Medulla oblongata (tissue), 1 donor: ENCODE results near the gene PDGFD.

Experiments used
- DNase-seq: peaks from one replicate; pipeline ENCODE4 v3.0.0-alpha.2; 2015; ENCODE audit errors: extremely low spot score

The PDGFD gene

GRCh38 chr11:104093426-104094280, 70.3 kb downstream of the PDGFD start:
- no peak for DNase-seq

DNA sequence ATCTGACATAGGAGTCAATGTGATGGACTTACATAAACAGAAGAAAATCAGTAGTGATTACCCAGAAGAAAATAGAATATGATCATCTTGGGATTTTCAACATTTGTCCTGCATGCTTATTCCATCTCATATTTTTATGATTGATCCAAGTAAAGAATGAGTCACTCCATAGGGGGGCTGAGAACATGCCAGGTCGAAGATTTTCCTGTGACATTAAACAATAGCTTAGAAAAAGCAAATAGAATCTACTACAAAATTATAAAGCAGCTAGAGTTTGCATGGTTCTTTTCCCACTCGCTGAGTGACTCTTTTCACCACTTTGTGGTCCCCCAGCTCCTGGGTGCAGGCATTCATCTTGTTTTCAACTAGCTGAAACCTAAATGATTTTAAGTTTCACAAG, 71.2 kb downstream of the PDGFD start:
- DNase-seq, result no peak

DNA sequence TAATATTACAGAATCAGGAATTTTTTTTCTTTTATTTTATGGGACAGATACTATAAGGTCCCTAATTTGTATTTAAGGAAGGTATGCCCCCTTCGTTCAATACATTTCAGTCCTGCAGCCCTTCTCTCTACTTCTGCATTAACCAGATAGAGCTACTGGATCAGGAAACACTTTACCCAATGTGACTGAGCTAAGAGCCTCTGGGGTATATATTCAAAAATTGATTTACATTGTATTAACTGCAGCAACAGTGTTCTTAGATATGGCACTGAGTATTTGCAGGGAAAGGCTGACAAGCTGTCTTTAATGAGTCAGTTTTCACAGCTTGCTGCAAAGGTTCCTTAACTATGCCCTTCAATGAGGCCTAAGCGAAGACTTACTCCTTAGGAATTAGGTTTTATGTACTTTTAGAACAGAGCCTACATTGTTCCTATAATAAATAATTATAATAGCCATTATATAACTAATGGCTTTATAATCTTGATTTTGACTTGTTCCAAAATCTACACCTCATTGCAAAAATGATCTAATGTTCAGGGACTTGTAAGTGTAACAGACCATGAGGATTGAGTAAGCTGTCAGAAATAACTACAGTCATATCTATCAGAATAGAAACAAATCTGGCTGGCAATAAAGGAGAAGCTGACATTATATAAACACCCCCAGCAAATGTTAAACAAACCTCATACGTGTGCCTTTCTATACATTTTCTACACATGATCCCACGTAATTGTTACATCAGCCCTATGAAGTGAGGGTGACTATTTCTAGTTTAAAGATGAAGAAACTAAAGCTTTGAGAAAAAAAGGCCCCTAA, 72.5 kb downstream of the PDGFD start:
- DNase-seq, result no peak

DNA sequence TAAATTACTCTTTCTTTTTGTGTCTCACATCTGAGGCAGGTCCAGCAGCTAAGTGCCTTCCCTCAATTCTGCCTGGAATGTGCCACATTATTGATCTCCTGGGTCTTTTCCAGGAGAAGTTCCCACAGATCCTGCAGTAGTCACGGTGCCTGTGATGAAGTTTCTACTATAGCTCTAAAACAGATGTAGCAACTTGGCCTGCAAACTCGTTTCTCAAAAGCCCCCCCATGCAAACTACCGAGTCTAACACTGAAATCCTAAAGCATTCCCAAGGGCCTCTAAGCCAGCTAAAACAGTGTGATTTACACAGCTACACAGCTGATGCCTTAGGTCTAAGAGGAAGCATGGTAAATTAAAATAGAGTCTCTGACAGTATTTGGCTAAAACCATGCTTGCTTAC, 73.2 kb downstream of the PDGFD start:
- DNase-seq, result no peak

DNA sequence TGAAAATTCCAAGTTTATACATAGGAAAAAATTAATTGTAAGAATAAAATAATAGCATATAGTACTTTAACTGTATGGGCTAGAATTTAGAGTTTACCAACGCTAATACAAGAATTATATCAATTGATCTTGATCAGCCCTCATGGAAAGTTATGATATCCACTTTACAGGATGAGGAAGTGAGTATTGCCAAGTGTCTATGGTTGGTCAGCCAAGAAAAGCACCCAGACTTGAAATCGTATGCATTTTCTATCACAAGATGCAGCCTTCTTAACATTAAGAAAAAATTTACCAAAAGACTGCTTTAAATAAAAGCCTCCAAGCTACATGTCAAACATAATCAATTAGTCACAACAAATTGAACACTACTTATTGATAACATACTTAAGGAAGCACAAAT, 74.5 kb downstream of the PDGFD start:
- no peak for DNase-seq

DNA sequence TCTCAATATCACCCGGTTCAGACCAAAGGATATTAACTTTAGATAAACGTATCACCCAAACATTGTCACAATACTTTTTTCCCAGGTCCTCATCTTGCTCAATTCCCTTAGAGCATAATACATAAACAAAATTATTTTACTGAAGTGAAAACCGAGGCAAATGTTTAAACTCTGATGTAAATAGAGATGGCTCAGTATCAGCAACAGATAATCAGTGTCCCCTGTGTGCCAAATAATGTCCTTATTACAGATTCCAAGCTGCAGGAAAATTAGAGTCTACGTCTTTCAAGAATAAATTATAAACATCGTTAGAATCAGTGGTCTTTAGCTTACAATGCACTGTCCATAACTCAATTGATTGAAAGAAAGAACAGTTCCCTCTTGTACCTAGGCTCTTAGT, 77.3 kb downstream of the PDGFD start:
- no peak for DNase-seq

GRCh38 chr11:104078995-104079394, 85.0 kb downstream of the PDGFD start:
- DNase-seq, result no peak

GRCh38 chr11:104078245-104078644, 85.7 kb downstream of the PDGFD start:
- DNase-seq, result no peak

DNA sequence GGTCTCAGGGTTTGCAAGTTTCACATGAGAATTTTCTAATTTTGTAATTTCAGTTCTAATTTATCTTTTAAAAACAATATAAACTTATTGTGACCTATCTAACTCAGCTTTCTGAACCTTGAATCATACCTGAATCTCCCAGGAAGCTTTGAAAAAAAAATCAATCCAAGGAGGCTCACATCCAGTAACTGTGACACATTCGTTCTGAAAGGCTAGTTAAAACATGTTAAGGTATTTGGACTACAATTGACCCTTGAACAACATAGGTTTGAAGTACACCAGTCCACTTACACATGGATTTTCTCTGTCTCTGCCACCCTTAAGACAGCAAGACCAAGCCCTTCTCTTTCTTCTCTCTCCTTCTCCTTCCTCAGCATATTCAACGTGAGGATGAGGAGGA, 87.5 kb downstream of the PDGFD start:
- DNase-seq, result no peak

GRCh38 chr11:104075706-104076105, 88.2 kb downstream of the PDGFD start:
- no peak for DNase-seq

GRCh38 chr11:104075091-104075490, 88.9 kb downstream of the PDGFD start:
- DNase-seq, result no peak

- DNase-seq, result peak; percentile 40
Measured at GRCh38 chr11:104073950-104074705, 89.8 kb downstream of the PDGFD start.

- no peak for DNase-seq
Measured at GRCh38 chr11:104067534-104067933, 96.4 kb downstream of the PDGFD start.

DNA sequence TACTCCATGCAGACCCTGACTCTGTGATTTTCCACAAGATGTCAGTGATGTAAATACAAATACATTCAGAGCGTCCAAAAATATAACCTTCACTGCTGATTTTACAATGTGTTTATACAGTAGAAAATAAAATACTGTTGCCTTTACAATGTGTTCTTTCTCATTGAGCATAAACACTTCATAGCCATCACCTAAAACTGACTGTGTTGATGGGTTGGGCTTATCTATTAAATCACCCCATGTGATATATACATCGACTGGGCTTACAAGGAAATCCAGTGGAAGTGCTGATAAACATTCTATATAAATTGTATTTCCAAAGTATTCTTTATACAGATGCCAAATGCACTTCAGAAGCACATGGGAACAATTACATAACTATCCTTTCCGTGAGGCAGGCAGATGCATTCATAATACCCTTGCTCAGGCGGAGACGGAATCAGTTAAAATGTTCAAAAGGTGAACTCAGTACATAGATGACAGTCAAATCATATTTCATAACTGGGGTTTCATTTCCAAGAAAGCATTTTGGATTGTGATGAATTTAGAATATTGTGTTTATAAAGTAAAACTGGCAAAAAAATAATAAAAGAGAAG, 99.8 kb downstream of the PDGFD start:
- no peak for DNase-seq

DNA sequence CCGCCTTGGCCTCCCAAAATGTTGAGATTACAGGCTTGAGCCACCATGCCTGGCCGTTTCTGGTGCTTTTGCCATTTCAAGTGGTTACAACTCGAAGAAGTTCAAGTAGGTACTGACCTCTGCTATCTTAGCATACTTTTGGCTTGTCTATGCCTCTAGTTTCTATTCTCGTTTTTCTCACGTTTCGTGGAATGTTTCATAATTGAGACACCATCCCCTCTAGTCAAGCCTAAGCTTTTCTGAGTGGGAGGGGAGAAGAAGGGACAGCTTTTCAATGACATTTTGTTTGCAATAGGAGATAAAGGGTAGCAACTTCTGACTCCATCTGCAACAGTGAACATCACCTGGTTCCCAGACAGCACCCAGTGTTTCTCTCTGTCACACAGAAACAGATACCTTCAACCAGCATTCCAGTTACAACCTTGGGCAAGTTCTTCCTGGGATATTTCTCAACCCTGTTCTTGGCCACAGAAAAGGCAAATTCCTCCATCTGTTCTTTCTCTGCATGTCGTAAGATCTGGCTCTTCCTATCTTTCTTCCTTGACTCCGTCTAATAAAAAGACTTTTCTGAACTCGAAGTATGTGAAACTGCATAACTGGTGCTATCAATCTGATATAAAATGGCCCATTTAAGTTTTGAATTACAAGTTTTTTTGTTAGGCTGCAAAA, 102.0 kb downstream of the PDGFD start:
- no peak for DNase-seq

- DNase-seq, result no peak
Measured at GRCh38 chr11:104060820-104061219, 103.1 kb downstream of the PDGFD start.

DNA sequence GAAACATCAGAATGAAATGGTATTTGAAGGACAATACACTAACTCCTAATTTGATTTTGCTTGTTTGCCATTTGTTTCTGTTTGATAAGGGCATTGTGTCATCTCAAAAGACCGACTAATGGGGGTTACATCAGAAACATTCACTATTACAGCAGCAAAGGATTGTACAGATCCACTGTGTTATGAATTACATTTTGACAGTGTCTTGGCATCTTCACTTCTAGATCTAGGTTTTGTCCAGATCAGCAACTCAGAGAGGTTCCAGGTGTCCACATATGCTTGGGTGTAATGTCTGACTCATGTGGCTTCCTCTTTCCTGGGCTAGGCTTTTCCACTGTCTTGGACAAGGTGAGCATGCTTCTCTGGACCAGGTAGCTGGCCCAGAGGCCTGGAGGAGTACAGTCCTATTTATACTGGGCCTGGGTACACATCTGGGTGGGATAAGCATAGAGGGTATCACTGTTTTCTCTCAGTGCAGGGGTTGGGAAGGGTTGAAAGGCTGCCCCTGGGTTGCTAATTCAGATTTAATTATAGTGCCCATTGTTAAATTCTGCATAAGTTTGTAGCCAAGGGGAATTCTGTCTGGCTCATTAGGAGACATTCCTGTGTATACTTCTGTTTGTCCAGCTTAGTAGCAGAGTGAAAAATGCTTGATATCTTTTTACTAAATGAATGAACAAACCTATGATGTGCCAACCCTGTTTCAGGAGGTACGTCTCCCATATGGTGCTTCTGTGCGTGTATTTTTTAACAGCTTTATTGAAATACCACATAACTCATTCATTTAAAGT, 103.7 kb downstream of the PDGFD start:
- no peak for DNase-seq

DNA sequence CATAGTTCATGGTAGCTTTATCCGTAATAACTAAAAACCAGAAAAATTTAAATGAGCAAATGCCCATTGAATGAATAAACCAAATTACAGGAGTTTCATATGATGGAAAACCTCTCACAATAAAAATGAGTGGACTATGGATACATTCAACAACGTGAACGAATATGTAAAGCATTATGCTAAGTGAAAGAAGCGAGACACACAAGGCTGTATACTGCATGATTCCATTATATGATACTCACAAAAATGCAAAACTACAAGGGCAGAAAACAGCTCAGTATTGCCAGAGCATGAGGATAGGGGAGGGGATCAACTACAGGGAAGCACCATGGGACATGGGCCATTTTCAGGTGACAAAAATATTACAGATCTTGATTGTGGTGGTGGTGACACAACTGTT, 105.3 kb downstream of the PDGFD start:
- DNase-seq, result no peak

GRCh38 chr11:104057908-104058307, 106.0 kb downstream of the PDGFD start:
- no peak for DNase-seq

DNA sequence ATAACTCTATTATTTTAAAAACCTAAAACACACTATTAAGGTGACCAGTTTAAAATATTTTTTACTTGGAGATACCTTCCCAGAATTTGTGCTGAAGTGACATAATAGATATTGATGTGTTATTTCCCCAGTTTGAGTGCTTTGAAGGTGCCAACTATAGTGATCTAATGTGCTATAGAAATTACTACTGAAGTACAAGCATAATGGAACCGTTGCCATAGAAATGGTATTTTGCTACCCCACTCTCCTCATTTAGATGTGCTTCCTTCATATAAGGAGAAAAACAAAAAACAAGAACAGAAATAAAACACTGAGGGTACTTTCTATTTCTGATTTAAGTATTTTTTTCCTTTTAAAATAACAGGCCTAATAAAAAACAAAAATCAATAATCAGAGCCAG, 108.4 kb downstream of the PDGFD start:
- DNase-seq, result no peak
